K562 (cell line): ENCODE measurements around the gene C20orf96. TPM values are rescaled to one million over a fixed set of nuclear protein-coding genes. Genes with fewer than 3 reads are reported as not detected.

Experiments used
- ATAC-seq: fragments of 200-7000 bp; cut with Tn5 transposase; 3 replicates; pipeline ENCODE4 v1.9.1; 2020; ENCODE audit warnings: moderate library complexity
- BruUV-seq: library from RNA; stranded (reverse); fragments of 400-500 nt; replicated peaks from 2 replicates; lab custom pipeline; 2021; lab: Mats Ljungman, UMichigan
- CTCF ChIA-PET: fragments of 300-600 bp; formaldehyde crosslinking; extraction: SDS; loops from one replicate; lab custom pipeline; 2021; ENCODE audit warnings: low intra/inter-chr PET ratio; lab: Yijun Ruan, JAX
- POLR2A ChIA-PET: fragments of 300-600, 350-650 bp; sonication (Branson Sonifier 250); formaldehyde crosslinking; extraction: SDS; loops from one replicate; lab custom pipeline; 2021; ENCODE audit warnings: antibody characterized with exemption, inconsistent platforms; lab: Yijun Ruan, JAX
- DNase-seq, 4 experiments: peaks; one replicate each; pipeline versions ENCODE4 v3.0.0 to v3.0.0-alpha.2; 2011 to 2018; ENCODE audit warnings: low spot score in 3 of 4, mixed read lengths in 3 of 4; ENCODE audit errors: extremely low read depth in 1 of 4
- FAIRE-seq: peaks from 2 replicates; lab custom pipeline; 2011; peaks lifted over from hg19 to GRCh38; lab: Jason Lieb, UNC
- H2AFZ ChIP-seq: 2 replicates; pipeline ENCODE4 v1.6.0; 2011; ENCODE audit warnings: low read depth, low read length, control low read depth, inconsistent platforms
- H3K27ac ChIP-seq: fragments of 200-600 bp; 3 replicates; pipeline ENCODE4 v1.8.0; 2011; ENCODE audit warnings: low read depth, mild to moderate bottlenecking, control low read depth, inconsistent platforms, low read length, moderate library complexity, mixed read lengths; ENCODE audit errors: extremely low read depth
- H3K27me3 ChIP-seq, 2 experiments: fragments of 300-600 bp in 1 of 2; 2 replicates in 1 of 2; 3 replicates in 1 of 2; pipeline versions ENCODE4 v1.6.0 to v1.8.0; 2011; ENCODE audit warnings: inconsistent platforms in 2 of 2, low read length in 2 of 2, mild to moderate bottlenecking in 1 of 2, mixed read lengths in 1 of 2, moderate library complexity in 1 of 2; ENCODE audit not compliant: control insufficient read depth in 2 of 2, insufficient read depth in 2 of 2
- H3K36me3 ChIP-seq: fragments of 300-600 bp; 3 replicates; pipeline ENCODE4 v1.8.0; 2011; ENCODE audit warnings: mild to moderate bottlenecking, low read length, inconsistent platforms; ENCODE audit not compliant: control insufficient read depth, insufficient read depth
- H3K4me1 ChIP-seq, 2 experiments: fragments of 200-600 bp in 1 of 2; replicated peaks in 1 of 2; 2 replicates in 1 of 2; 3 replicates in 1 of 2; pipeline versions ENCODE4 v1.5.1 to v1.8.0; 2011; ENCODE audit warnings: inconsistent platforms in 2 of 2, low read length in 2 of 2, mild to moderate bottlenecking in 1 of 2, mixed read lengths in 1 of 2, moderate library complexity in 1 of 2; ENCODE audit not compliant: control insufficient read depth in 2 of 2, insufficient read depth in 2 of 2
- H3K4me2 ChIP-seq: 2 replicates; pipeline ENCODE4 v1.6.1; 2011; ENCODE audit warnings: low read length, control low read depth, inconsistent platforms, mixed read lengths; ENCODE audit not compliant: insufficient read depth
- H3K4me3 ChIP-seq: fragments of 200-600 bp; sonication (generic), shearing (Covaris generic); 2 replicates; pipeline ENCODE4 v1.5.1; 2016; ENCODE audit warnings: control low read depth, inconsistent platforms
- H3K79me2 ChIP-seq: fragments of 200-600 bp; 3 replicates; pipeline ENCODE4 v1.8.0; 2011; ENCODE audit warnings: low read length, inconsistent platforms; ENCODE audit not compliant: control insufficient read depth, insufficient read depth
- H3K9ac ChIP-seq, 2 experiments: 2 replicates each; pipeline versions ENCODE4 v1.6.0 to v1.6.1; 2011; ENCODE audit warnings: low read depth in 2 of 2, low read length in 2 of 2, control low read depth in 1 of 2, inconsistent platforms in 1 of 2, mild to moderate bottlenecking in 1 of 2, mixed read lengths in 1 of 2; ENCODE audit not compliant: insufficient read depth in 1 of 2
- H3K9me1 ChIP-seq: one replicate; pipeline ENCODE4 v1.6.0; 2011; ENCODE audit warnings: inconsistent platforms, mild to moderate bottlenecking, low read length, moderate library complexity; ENCODE audit not compliant: control insufficient read depth, insufficient read depth
- H3K9me3 ChIP-seq: replicated peaks from 2 replicates; pipeline ENCODE4 v1.5.1; 2011; ENCODE audit warnings: low read depth, low read length, inconsistent platforms; ENCODE audit not compliant: control insufficient read depth, insufficient read depth
- H4K20me1 ChIP-seq: replicated peaks from 2 replicates; pipeline ENCODE4 v1.6.1; 2011; ENCODE audit warnings: low read length, inconsistent platforms, mixed read lengths; ENCODE audit not compliant: control insufficient read depth, insufficient read depth
- POLR2B ChIP-seq: fragments of 450-650 bp; IDR thresholded peaks from 2 replicates; pipeline ENCODE4 v1.6.1; 2018; ENCODE audit warnings: low read depth; ENCODE audit not compliant: partially characterized antibody
- RFX1 ChIP-seq: fragments of 450-650 bp; IDR thresholded peaks from 2 replicates; pipeline ENCODE4 v1.6.1; 2016; ENCODE audit warnings: mild to moderate bottlenecking, moderate library complexity
- WGBS: fragments of 100-300 bp; shearing (Covaris generic); methylation state at CpG from one replicate; pipeline ENCODE4 v1.1.6; 2016; ENCODE audit warnings: low coverage, mixed read lengths; ENCODE audit not compliant: insufficient coverage; ENCODE audit errors: missing lambda C conversion rate; 5-methylcytosine and 5-hydroxymethylcytosine counted together
- in situ Hi-C: fragments of 300-500 bp; cut with MboI; formaldehyde crosslinking; loops from 4 replicates; pipeline ENCODE4 v1.15.0; 2018; ENCODE audit warnings: inconsistent platforms, mixed read lengths
- intact Hi-C: fragments of 100-400 bp; cut with micrococcal nuclease; formaldehyde crosslinking; loops from 2 replicates; pipeline ENCODE4 v1.14.2; 2022
- polyA plus RNA-seq, 8 experiments: library from polyadenylated mRNA; depleted of rRNA in 4 of 8; stranded (reverse) in 5 of 8; unstranded in 3 of 8; fragments of >200 nt; fragmentation: Nextera tagmentation in 2 of 8; fragmentation: Illumina TruSeq in 1 of 8; extraction: Ambion mirVana in 2 of 8; extraction: Trizol in 1 of 8; gene quantifications; 2 replicates each; pipeline versions ENCODE4 v1.2.1 to v1.2.3, GENCODE V29; 2011 to 2014; ENCODE audit warnings: inconsistent platforms in 1 of 8, missing spikeins in 1 of 8
- total RNA-seq, 7 experiments: library from RNA; depleted of rRNA in 6 of 7; stranded (reverse); fragments of >200 nt in 6 of 7; fragmentation: Illumina TruSeq in 2 of 7; extraction: Trizol in 2 of 7; gene quantifications; 2 replicates each; pipeline versions ENCODE4 v1.2.1 to v1.2.3, GENCODE V29; 2011 to 2021; ENCODE audit warnings: low replicate concordance in 1 of 7
- TF ChIP-seq, protein P1 (sequence below): fragments of 450-650 bp; IDR thresholded peaks from 2 replicates; pipeline ENCODE4 v1.6.1; 2016

Gene C20orf96
- total and polyA plus RNA-seq, 9 of the 15 experiments (the other 6 are each of a cell fraction or from before 2014, with no cell fraction given) = 1.7 to 11.7 (median 4.2) TPM

DNA sequence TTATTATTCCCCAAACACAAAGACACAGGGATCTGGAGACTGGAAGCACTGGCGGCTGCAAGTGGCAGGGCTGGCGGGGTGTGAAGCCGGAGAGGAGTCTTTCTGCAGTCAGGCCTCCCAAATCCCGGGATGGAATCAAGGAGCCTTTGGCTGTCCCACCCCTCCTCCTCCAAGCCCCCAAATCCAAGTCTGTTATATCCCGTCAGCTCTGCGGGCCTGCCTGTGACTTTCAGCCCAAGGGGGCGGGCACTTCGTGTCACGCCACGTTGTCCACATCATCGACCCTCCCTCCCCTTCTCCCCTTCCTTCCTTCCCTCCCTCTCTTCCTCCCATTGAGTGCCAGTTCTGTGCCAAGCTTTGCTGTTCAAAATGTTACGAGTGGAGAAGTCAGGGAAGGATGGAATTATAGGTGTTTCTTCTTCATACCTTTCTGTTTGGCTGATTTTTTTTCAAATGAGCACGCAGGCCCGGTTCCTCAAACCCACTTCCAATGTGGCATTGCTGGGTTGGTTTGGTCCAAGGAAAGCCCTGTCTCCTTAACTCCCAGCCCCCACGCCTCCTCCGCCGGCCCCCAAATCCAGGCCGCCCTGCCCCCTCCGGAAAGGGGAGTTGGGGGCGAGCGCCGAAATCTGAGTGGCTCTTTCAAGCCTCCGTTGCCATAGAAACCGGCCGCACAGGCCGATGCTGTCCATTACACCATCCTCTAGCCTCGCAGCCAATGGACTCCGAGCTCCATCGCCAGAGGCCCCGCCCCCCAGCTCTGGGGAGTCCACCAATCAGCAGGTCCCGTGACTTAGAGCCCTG lies 19.5 kb upstream of the C20orf96 start:
- no peak for FAIRE-seq
- DNase-seq = peak; percentile 29 to 76 (median 66)
- TF ChIP-seq POLR2B (no peak), RFX1 (peak; percentile 84)
- TF ChIP-seq, protein P1, sequence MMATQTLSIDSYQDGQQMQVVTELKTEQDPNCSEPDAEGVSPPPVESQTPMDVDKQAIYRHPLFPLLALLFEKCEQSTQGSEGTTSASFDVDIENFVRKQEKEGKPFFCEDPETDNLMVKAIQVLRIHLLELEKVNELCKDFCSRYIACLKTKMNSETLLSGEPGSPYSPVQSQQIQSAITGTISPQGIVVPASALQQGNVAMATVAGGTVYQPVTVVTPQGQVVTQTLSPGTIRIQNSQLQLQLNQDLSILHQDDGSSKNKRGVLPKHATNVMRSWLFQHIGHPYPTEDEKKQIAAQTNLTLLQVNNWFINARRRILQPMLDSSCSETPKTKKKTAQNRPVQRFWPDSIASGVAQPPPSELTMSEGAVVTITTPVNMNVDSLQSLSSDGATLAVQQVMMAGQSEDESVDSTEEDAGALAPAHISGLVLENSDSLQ = peak; percentile 68
- H2AFZ ChIP-seq = peak overlapping the region; percentile 76
- no peak overlapping the region for H3K4me2 ChIP-seq
- H3K79me2 ChIP-seq = no peaks in the 10 kb centered on the region
- 83% methylated on average over 9 of the region's 31 CpGs for WGBS
- intact Hi-C loops = no loop called here
- no peak overlapping the region for H3K27ac ChIP-seq
- no peaks in the 10 kb centered on the region for H3K9me1 ChIP-seq
- ChIA-PET CTCF (no interaction called here), POLR2A (interaction anchor here (0.7 kb wide), 1 partner anchor 466 kb away, joined by 3 read pairs; no protein-coding TSS in a partner anchor)
- H4K20me1 ChIP-seq = no peaks in the 10 kb centered on the region
- no TSS peak for BruUV-seq
- peaks cover 0 to 4% of the 10 kb centered on the region in 2 experiments; a peak in 2 of 5 replicates for H3K4me1 ChIP-seq
- H3K4me3 ChIP-seq = no peak overlapping the region
- H3K9ac ChIP-seq = 0 out of 4 replicates have a peak overlapping the region, but pooled peaks of 1 of the 2 experiments have one; percentile 45
- H3K27me3 ChIP-seq = no peaks in the 10 kb centered on the region
- ATAC-seq = peak; percentile 89
- H3K9me3 ChIP-seq = no peaks in the 10 kb centered on the region
- no peaks in the 10 kb centered on the region for H3K36me3 ChIP-seq
- in situ Hi-C loops = no loop called here
